SK-N-SH (cell line): Measurements from ENCODE around the gene TMEM14A.

ENCODE experiments used
- EP300 ChIP-seq, 2 experiments: IDR thresholded peaks; 2 replicates each; pipeline versions ENCODE4 v1.4.0 to v1.6.1; 2012; ENCODE audit warnings: borderline replicate concordance in 1 of 2, low read depth in 1 of 2, low read length in 1 of 2
- EZH2phosphoT487 ChIP-seq: fragments of 200-600 bp; sonication (generic); IDR thresholded peaks from 2 replicates; pipeline ENCODE4 v1.6.1; 2017; ENCODE audit warnings: low read depth, mixed run types, mild to moderate bottlenecking, antibody characterized with exemption, moderate library complexity, borderline replicate concordance
- FOSL2 ChIP-seq: IDR thresholded peaks from 2 replicates; pipeline ENCODE4 v1.4.0; 2012; ENCODE audit warnings: low read depth, mild to moderate bottlenecking, moderate library complexity, borderline replicate concordance
- MEF2A ChIP-seq: IDR thresholded peaks from 2 replicates; pipeline ENCODE4 v1.4.0; 2012; ENCODE audit warnings: low read depth, borderline replicate concordance
- POLR2AphosphoS5 ChIP-seq: IDR thresholded peaks from 2 replicates; pipeline ENCODE4 v1.6.1; 2012; ENCODE audit warnings: low read depth, low read length
- REST ChIP-seq: IDR thresholded peaks from 2 replicates; pipeline ENCODE4 v1.6.1; 2012; ENCODE audit warnings: mild to moderate bottlenecking, low read depth, low read length, moderate library complexity
- SIN3A ChIP-seq: IDR thresholded peaks from 2 replicates; pipeline ENCODE4 v1.6.1; 2012; ENCODE audit warnings: low read depth, mild to moderate bottlenecking, low read length, moderate library complexity, borderline replicate concordance
- USF2 ChIP-seq: fragments of 150-350 bp; IDR thresholded peaks from 2 replicates; pipeline ENCODE4 v1.6.1; 2017; ENCODE audit warnings: antibody characterized with exemption, low read length, low read depth, borderline replicate concordance
- YY1 ChIP-seq: IDR thresholded peaks from 2 replicates; pipeline ENCODE4 v1.4.0; 2012; ENCODE audit warnings: low read depth, mild to moderate bottlenecking
- TF ChIP-seq, protein P1 (sequence below): fragments of 200-600 bp; sonication (generic); IDR thresholded peaks from 2 replicates; pipeline ENCODE4 v1.6.1; 2017; ENCODE audit warnings: antibody characterized with exemption, mild to moderate bottlenecking, moderate library complexity

DNA sequence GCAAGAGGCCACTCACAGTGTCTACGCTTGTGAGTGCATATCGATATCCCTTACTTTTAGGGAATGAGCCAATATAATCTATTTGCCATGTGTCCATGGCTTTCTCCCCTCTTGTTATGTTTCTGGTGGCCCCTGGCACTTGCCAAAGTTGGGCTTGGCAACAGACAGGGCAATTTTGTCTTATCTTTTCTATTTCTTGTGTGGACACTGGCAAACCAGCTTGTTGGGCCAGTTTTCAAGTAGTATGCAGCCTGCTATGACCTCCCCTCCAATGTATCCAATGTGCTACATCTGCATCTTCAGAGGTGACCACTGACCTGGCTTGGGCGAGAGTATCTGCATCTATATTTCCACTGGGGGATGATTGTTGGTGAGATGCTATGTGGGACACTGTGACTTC, 63.2 kb downstream of the TMEM14A start:
- TF ChIP-seq, protein P1, sequence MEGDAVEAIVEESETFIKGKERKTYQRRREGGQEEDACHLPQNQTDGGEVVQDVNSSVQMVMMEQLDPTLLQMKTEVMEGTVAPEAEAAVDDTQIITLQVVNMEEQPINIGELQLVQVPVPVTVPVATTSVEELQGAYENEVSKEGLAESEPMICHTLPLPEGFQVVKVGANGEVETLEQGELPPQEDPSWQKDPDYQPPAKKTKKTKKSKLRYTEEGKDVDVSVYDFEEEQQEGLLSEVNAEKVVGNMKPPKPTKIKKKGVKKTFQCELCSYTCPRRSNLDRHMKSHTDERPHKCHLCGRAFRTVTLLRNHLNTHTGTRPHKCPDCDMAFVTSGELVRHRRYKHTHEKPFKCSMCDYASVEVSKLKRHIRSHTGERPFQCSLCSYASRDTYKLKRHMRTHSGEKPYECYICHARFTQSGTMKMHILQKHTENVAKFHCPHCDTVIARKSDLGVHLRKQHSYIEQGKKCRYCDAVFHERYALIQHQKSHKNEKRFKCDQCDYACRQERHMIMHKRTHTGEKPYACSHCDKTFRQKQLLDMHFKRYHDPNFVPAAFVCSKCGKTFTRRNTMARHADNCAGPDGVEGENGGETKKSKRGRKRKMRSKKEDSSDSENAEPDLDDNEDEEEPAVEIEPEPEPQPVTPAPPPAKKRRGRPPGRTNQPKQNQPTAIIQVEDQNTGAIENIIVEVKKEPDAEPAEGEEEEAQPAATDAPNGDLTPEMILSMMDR = no peak
- no peak for TF ChIP-seq USF2
- no peak for TF ChIP-seq EZH2phosphoT487
- TF ChIP-seq SIN3A = no peak
- no peak for TF ChIP-seq YY1
- no peak for TF ChIP-seq MEF2A
- no peak for TF ChIP-seq POLR2AphosphoS5
- TF ChIP-seq FOSL2 = no peak
- no peak for TF ChIP-seq REST
- TF ChIP-seq EP300 (IDR thresholded peaks at IDR 0.05; ENCODE audit: borderline replicate concordance in 1 of 2, low read depth in 1 of 2, low read length in 1 of 2) = no peak
